SK-N-SH treated with all-trans-retinoic acid at 6 μM for 48 hours (cell line): ENCODE measurements around the gene ARFGEF3.

Experiments
- ATAC-seq: fragments of 200-7000 bp; cut with Tn5 transposase; 3 replicates; pipeline ENCODE4 v1.9.1; 2020; ENCODE audit warnings: mild to moderate bottlenecking, moderate library complexity
- BACH2 ChIP-seq: fragments of 250-450 bp; sonication (Bioruptor Pico); IDR thresholded peaks from 2 replicates; pipeline ENCODE4 v1.9.0; 2021; ENCODE audit warnings: mild to moderate bottlenecking, borderline replicate concordance
- CSDC2 ChIP-seq: fragments of 250-450 bp; sonication (Bioruptor Pico); IDR thresholded peaks from 2 replicates; pipeline ENCODE4 v1.5.0; 2020; ENCODE audit warnings: mild to moderate bottlenecking, moderate library complexity
- CSRNP3 ChIP-seq: fragments of 250-450 bp; sonication (Bioruptor Pico); IDR thresholded peaks from 2 replicates; pipeline ENCODE4 v1.5.1; 2021; ENCODE audit warnings: mild to moderate bottlenecking, moderate library complexity
- ESRRG ChIP-seq: fragments of 250-450 bp; sonication (Bioruptor Pico); IDR thresholded peaks from 2 replicates; pipeline ENCODE4 v1.6.1; 2021; ENCODE audit warnings: mild to moderate bottlenecking
- GLIS3 ChIP-seq: fragments of 250-450 bp; sonication (Bioruptor Pico); IDR thresholded peaks from 2 replicates; pipeline ENCODE4 v1.5.0; 2020; ENCODE audit warnings: mild to moderate bottlenecking, moderate library complexity
- ISL1 ChIP-seq: fragments of 250-450 bp; sonication (Bioruptor Pico); IDR thresholded peaks from 2 replicates; pipeline ENCODE4 v2.1.2; 2022; ENCODE audit warnings: mild to moderate bottlenecking, moderate library complexity
- OSR1 ChIP-seq: fragments of 250-450 bp; sonication (Bioruptor Pico); IDR thresholded peaks from 2 replicates; pipeline ENCODE4 v1.8.0; 2022; ENCODE audit warnings: moderate library complexity, mild to moderate bottlenecking, inconsistent platforms
- PATZ1 ChIP-seq: fragments of 250-450 bp; sonication (Bioruptor Pico); IDR thresholded peaks from 2 replicates; pipeline ENCODE4 v1.8.0; 2020; ENCODE audit warnings: mild to moderate bottlenecking, moderate library complexity, borderline replicate concordance
- PPARA ChIP-seq: fragments of 250-450 bp; sonication (Bioruptor Pico); IDR thresholded peaks from 2 replicates; pipeline ENCODE4 v1.5.0; 2020; ENCODE audit warnings: mild to moderate bottlenecking, borderline replicate concordance
- SNAI2 ChIP-seq: fragments of 250-450 bp; sonication (Bioruptor Pico); IDR thresholded peaks from 2 replicates; pipeline ENCODE4 v1.5.0; 2020; ENCODE audit warnings: mild to moderate bottlenecking, moderate library complexity
- TCF4 ChIP-seq: fragments of 250-450 bp; sonication (Bioruptor Pico); IDR thresholded peaks from 2 replicates; pipeline ENCODE4 v1.8.0; 2021; ENCODE audit warnings: mild to moderate bottlenecking, moderate library complexity, borderline replicate concordance
- TOX ChIP-seq: fragments of 250-450 bp; sonication (Bioruptor Pico); IDR thresholded peaks from 2 replicates; pipeline ENCODE4 v1.8.0; 2021; ENCODE audit warnings: mild to moderate bottlenecking, moderate library complexity, borderline replicate concordance
- ZFP3 ChIP-seq: fragments of 250-450 bp; sonication (Bioruptor Pico); IDR thresholded peaks from 2 replicates; pipeline ENCODE4 v1.5.0; 2020; ENCODE audit warnings: mild to moderate bottlenecking, moderate library complexity
- ZFP30 ChIP-seq: fragments of 450-650 bp; formaldehyde crosslinking; IDR thresholded peaks from 2 replicates; pipeline ENCODE4 v1.5.0; 2022; ENCODE audit warnings: mild to moderate bottlenecking, moderate library complexity
- ZNF565 ChIP-seq: fragments of 450-650 bp; formaldehyde crosslinking; conservative IDR thresholded peaks from 2 replicates; pipeline ENCODE4 v1.5.0; 2020; ENCODE audit warnings: low read depth, mild to moderate bottlenecking, moderate library complexity
- ZNF70 ChIP-seq: fragments of 450-650 bp; formaldehyde crosslinking; IDR thresholded peaks from 2 replicates; pipeline ENCODE4 v1.5.0; 2020; ENCODE audit warnings: mild to moderate bottlenecking, moderate library complexity
- ZNF8 ChIP-seq: fragments of 450-650 bp; formaldehyde crosslinking; IDR thresholded peaks from 2 replicates; pipeline ENCODE4 v1.5.0; 2020; ENCODE audit warnings: mild to moderate bottlenecking, moderate library complexity
- TF ChIP-seq, protein P1 (sequence below): fragments of 250-450 bp; sonication (Bioruptor Pico); IDR thresholded peaks from 2 replicates; pipeline ENCODE4 v1.8.0; 2021; ENCODE audit warnings: low read depth, mild to moderate bottlenecking, moderate library complexity, borderline replicate concordance
- TF ChIP-seq, protein P2 (sequence below): fragments of 250-450 bp; sonication (Bioruptor Pico); IDR thresholded peaks from 2 replicates; pipeline ENCODE4 v1.5.0; 2020; ENCODE audit warnings: mild to moderate bottlenecking, moderate library complexity
- TF ChIP-seq, protein P3 (sequence below): fragments of 250-450 bp; sonication (Bioruptor Pico); IDR thresholded peaks from 2 replicates; pipeline ENCODE4 v1.5.1; 2020; ENCODE audit warnings: low read depth, mild to moderate bottlenecking, moderate library complexity

Gene ARFGEF3

DNA sequence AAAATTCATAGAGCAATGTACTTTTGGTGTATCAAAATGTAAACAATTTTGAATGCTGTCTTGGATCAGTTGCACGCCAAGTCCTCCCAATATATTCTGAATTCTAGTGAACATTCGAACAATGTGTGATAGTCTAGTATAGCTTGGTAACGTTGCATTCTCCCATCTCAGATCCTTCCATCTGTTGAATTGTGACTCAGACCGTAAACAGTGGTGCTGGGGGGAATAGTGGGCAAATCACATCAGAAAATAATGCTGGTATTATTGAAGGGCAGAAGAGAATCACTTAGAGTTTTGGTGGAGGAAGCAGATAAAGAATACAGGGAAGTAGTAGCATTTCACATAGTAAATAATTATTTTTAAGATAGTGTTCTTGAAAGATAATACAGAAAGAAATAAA lies 102.2 kb downstream of the ARFGEF3 start:
- ATAC-seq: no peak
- TF ChIP-seq OSR1 (no peak), ZNF565 (CRISPR knock-in tag) (no peak), ZFP30 (CRISPR knock-in tag) (no peak), ZNF8 (CRISPR knock-in tag) (no peak), GLIS3 (CRISPR knock-in tag) (no peak), ZFP3 (no peak), TOX (CRISPR knock-in tag) (no peak), ZNF70 (no peak), CSRNP3 (no peak)
- TF ChIP-seq, protein P1, sequence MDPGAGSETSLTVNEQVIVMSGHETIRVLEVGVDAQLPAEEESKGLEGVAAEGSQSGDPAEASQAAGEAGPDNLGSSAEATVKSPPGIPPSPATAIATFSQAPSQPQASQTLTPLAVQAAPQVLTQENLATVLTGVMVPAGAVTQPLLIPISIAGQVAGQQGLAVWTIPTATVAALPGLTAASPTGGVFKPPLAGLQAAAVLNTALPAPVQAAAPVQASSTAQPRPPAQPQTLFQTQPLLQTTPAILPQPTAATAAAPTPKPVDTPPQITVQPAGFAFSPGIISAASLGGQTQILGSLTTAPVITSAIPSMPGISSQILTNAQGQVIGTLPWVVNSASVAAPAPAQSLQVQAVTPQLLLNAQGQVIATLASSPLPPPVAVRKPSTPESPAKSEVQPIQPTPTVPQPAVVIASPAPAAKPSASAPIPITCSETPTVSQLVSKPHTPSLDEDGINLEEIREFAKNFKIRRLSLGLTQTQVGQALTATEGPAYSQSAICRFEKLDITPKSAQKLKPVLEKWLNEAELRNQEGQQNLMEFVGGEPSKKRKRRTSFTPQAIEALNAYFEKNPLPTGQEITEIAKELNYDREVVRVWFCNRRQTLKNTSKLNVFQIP (CRISPR knock-in tag): no peak

- TF ChIP-seq ESRRG (CRISPR knock-in tag): no peak
- TF ChIP-seq ZFP30 (CRISPR knock-in tag): no peak
- no peak for TF ChIP-seq CSRNP3
- no peak for TF ChIP-seq PATZ1 (CRISPR knock-in tag)
- TF ChIP-seq, protein P2, sequence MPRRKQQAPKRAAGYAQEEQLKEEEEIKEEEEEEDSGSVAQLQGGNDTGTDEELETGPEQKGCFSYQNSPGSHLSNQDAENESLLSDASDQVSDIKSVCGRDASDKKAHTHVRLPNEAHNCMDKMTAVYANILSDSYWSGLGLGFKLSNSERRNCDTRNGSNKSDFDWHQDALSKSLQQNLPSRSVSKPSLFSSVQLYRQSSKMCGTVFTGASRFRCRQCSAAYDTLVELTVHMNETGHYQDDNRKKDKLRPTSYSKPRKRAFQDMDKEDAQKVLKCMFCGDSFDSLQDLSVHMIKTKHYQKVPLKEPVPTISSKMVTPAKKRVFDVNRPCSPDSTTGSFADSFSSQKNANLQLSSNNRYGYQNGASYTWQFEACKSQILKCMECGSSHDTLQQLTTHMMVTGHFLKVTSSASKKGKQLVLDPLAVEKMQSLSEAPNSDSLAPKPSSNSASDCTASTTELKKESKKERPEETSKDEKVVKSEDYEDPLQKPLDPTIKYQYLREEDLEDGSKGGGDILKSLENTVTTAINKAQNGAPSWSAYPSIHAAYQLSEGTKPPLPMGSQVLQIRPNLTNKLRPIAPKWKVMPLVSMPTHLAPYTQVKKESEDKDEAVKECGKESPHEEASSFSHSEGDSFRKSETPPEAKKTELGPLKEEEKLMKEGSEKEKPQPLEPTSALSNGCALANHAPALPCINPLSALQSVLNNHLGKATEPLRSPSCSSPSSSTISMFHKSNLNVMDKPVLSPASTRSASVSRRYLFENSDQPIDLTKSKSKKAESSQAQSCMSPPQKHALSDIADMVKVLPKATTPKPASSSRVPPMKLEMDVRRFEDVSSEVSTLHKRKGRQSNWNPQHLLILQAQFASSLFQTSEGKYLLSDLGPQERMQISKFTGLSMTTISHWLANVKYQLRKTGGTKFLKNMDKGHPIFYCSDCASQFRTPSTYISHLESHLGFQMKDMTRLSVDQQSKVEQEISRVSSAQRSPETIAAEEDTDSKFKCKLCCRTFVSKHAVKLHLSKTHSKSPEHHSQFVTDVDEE: no peak
- no peak for TF ChIP-seq GLIS3 (CRISPR knock-in tag)
- TF ChIP-seq CSDC2 (CRISPR knock-in tag): no peak
- TF ChIP-seq SNAI2 (CRISPR knock-in tag): no peak
- no peak for TF ChIP-seq ISL1
- TF ChIP-seq PPARA (CRISPR knock-in tag): no peak
- TF ChIP-seq, protein P1 (CRISPR knock-in tag): no peak
- ATAC-seq: no peak
Measured at GRCh38 chr6:138264372-138264880, 102.7 kb downstream of the ARFGEF3 start.

DNA sequence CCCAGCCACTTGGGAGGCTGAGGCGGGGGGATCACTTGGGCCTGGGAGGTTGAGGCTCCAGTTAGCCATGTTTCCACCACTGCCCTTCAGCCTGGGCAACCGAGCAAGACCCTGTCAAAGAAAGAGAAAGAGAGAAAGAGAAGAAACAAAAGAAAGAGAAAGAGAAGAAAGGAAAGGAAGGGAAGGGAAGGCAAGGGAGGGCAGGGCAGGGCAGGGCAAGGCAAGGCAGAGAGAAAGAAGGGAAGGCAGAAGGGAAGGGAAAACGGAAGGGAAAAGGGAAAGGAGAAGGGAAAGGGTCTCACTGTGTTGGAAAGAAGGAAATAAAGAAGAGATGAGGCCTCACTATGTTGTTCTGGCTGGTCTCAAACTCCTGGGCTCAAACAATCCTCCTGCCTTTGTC lies 104.4 kb downstream of the ARFGEF3 start:
- ATAC-seq: no peak
- no peak for TF ChIP-seq OSR1
- no peak for TF ChIP-seq BACH2 (CRISPR knock-in tag)
- no peak for TF ChIP-seq ISL1
- TF ChIP-seq ESRRG (CRISPR knock-in tag): no peak
- no peak for TF ChIP-seq TCF4 (CRISPR knock-in tag)
- TF ChIP-seq, protein P3, sequence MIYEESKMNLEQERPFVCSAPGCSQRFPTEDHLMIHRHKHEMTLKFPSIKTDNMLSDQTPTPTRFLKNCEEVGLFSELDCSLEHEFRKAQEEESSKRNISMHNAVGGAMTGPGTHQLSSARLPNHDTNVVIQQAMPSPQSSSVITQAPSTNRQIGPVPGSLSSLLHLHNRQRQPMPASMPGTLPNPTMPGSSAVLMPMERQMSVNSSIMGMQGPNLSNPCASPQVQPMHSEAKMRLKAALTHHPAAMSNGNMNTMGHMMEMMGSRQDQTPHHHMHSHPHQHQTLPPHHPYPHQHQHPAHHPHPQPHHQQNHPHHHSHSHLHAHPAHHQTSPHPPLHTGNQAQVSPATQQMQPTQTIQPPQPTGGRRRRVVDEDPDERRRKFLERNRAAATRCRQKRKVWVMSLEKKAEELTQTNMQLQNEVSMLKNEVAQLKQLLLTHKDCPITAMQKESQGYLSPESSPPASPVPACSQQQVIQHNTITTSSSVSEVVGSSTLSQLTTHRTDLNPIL (CRISPR knock-in tag): no peak
- TF ChIP-seq CSDC2 (CRISPR knock-in tag): no peak
- no peak for TF ChIP-seq CSRNP3
- TF ChIP-seq PATZ1 (CRISPR knock-in tag): no peak
